Astrocyte (in vitro differentiated cells and primary cell): Measurements from ENCODE around the gene PEAR1.

ENCODE experiments used
- EZH2 ChIP-seq: IDR thresholded peaks from 2 replicates; pipeline ENCODE4 v1.6.1; 2012; ENCODE audit warnings: mild to moderate bottlenecking, low read length, inconsistent platforms; ENCODE audit not compliant: insufficient read depth
- TF ChIP-seq, protein P1 (sequence below): IDR thresholded peaks from 2 replicates; pipeline ENCODE4 v1.5.1; 2011; ENCODE audit warnings: low read depth, mild to moderate bottlenecking, inconsistent platforms, low read length, moderate library complexity; ENCODE audit not compliant: insufficient read depth

DNA sequence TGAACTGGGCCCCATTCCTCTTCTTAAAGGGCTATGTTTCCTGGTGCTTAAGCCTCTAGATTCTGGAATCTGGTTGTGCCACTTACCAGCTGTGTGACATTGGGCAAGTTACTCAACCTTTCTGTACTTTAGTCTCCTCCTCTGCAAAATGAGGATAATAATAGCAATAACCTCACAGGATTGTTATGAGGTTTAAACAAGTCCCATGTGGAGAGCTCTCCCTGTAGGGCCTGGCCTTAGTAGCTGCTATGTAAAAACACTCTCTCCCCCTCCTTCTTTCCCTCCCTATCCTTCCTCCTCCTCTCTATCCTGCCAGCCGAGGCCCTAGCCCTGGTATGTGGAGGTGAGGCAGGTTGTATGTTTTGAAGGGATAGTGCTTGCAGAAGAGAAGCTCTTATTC, 8.2 kb upstream of the PEAR1 start:
- TF ChIP-seq, protein P1, sequence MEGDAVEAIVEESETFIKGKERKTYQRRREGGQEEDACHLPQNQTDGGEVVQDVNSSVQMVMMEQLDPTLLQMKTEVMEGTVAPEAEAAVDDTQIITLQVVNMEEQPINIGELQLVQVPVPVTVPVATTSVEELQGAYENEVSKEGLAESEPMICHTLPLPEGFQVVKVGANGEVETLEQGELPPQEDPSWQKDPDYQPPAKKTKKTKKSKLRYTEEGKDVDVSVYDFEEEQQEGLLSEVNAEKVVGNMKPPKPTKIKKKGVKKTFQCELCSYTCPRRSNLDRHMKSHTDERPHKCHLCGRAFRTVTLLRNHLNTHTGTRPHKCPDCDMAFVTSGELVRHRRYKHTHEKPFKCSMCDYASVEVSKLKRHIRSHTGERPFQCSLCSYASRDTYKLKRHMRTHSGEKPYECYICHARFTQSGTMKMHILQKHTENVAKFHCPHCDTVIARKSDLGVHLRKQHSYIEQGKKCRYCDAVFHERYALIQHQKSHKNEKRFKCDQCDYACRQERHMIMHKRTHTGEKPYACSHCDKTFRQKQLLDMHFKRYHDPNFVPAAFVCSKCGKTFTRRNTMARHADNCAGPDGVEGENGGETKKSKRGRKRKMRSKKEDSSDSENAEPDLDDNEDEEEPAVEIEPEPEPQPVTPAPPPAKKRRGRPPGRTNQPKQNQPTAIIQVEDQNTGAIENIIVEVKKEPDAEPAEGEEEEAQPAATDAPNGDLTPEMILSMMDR = no peak
- TF ChIP-seq EZH2 = no peak
